Stimulated activated CD8-positive, alpha-beta memory T cell treated with anti-CD3 and anti-CD28 coated beads, Interleukin-2, amount 100 ng/mL, for 1 hour (primary cell): ENCODE measurements around the gene MADCAM1.
"Not testable (repeated sequence)": the region's sequence is repeated elsewhere in the genome, so short reads cannot be mapped to it uniquely, and the experiment has no call there.

Experiments
- DNase-seq, 2 donors: peaks; one replicate each; pipeline ENCODE4 v3.0.0-alpha.2; 2020; ENCODE audit warnings: low read depth in 2 of 2

Gene MADCAM1

GRCh38 chr19:496112-496665 lies at the start of gene MADCAM1:
MADCAM1 (plus strand) TSS chr19:496486; CDS start chr19:496500, 14 bp downstream.
- DNase-seq, result no peak

GRCh38 chr19:447064-447426 lies 49.2 kb upstream of the MADCAM1 start:
- no peak for DNase-seq

- no peak for DNase-seq
Measured at GRCh38 chr19:447816-448560, 48.3 kb upstream of the MADCAM1 start.

- no peak for DNase-seq
Measured at GRCh38 chr19:449916-450315, 46.4 kb upstream of the MADCAM1 start.

- not testable (repeated sequence) for DNase-seq
Measured at GRCh38 chr19:450912-451481, 45.3 kb upstream of the MADCAM1 start.

- DNase-seq, result no peak
Measured at GRCh38 chr19:452829-453228, 43.5 kb upstream of the MADCAM1 start.

- no peak for DNase-seq
Measured at GRCh38 chr19:453606-454005, 42.7 kb upstream of the MADCAM1 start.

GRCh38 chr19:455031-455705 lies 41.1 kb upstream of the MADCAM1 start:
- DNase-seq, result no peak

- no peak for DNase-seq
Measured at GRCh38 chr19:455851-456546, 40.3 kb upstream of the MADCAM1 start.

- DNase-seq, result no peak
Measured at GRCh38 chr19:456547-457110, 39.7 kb upstream of the MADCAM1 start.

GRCh38 chr19:457636-458035 lies 38.6 kb upstream of the MADCAM1 start:
- DNase-seq, result no peak

- DNase-seq, result no peak
Measured at GRCh38 chr19:458091-459042, 37.9 kb upstream of the MADCAM1 start.

GRCh38 chr19:459724-460511 lies 36.4 kb upstream of the MADCAM1 start:
- DNase-seq, result no peak

- no peak for DNase-seq
Measured at GRCh38 chr19:460877-461720, 35.2 kb upstream of the MADCAM1 start, which contains the start of gene SHC2. SHC2 (minus strand) TSS chr19:461033; CDS start chr19:460996, 37 bp downstream.

GRCh38 chr19:461721-462551 lies 34.4 kb upstream of the MADCAM1 start:
- DNase-seq, result no peak

GRCh38 chr19:463483-464207 lies 32.6 kb upstream of the MADCAM1 start:
- no peak for DNase-seq

GRCh38 chr19:464208-464545 lies 32.1 kb upstream of the MADCAM1 start:
- DNase-seq, result no peak
